ENCODE measurements around the gene ARPP21. TPM values are rescaled to one million over a fixed set of nuclear protein-coding genes. Genes with fewer than 3 reads are reported as not detected.
"Not testable (repeated sequence)": the region's sequence is repeated elsewhere in the genome, so short reads cannot be mapped to it uniquely, and the experiment has no call there.

Gene ARPP21
- not detected for total RNA-seq

GRCh38 chr3:35639254-35640186 is at the start of gene ARPP21:
TSS of gene ARPP21 (plus strand) at chr3:35639525. CDS start at chr3:35681752, 42,227 bp downstream.
- no peaks in the 10 kb centered on the region for H3K4me1 ChIP-seq (ENCODE audit: insufficient read depth, low read length)
- peak within 1 kb of the TSS; percentile 16 for H3K4me3 ChIP-seq (ENCODE audit: low read length)
- H3K27me3 ChIP-seq (ENCODE audit: insufficient read depth, low read length): peaks cover 37% of the 10 kb centered on the region
- no peaks in the 10 kb centered on the region for H3K9me3 ChIP-seq (ENCODE audit: low read depth, low read length)

DNA sequence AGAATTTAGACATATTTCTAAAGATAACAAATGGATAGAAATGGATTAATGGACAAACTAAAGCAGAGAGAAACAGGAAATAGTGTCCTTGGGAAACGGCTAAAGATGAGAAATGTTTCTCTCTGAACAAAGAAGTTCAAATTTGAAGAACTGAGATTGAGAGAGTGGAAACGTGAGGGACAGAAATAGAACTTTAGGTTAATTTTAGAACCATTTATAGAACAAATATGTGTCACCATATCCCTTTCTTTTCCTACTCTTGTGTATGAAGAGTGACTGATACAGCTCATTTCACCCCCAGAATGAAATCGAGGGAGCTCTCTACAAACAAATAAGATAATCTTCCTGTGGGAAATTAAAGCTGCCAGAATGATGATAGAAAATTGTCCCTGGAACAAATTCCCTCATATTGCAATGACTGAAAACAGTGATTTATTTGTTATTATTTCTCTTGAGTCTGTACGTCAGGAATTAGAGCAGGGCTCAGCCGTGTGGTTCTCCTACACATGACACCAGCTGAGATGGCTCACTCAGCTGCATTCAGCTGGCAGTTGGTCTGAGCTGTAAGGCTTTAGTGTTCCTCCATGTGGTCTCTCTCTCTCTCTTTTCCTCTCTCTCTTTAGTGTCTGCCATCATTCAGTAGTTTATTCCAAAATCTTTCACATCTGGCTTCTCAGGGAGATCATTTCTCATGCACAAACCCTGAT is 46.6 kb upstream of the ARPP21 start:
- H3K9me3 ChIP-seq (ENCODE audit: low read depth, low read length): no peaks in the 10 kb centered on the region
- no peaks in the 10 kb centered on the region for H3K4me1 ChIP-seq (ENCODE audit: insufficient read depth, low read length)
- H3K27me3 ChIP-seq (ENCODE audit: insufficient read depth, low read length): no peaks in the 10 kb centered on the region
- H3K4me3 ChIP-seq (ENCODE audit: low read length): no peak overlapping the region

- Histone ChIP-seq H3K27me3 (ENCODE audit: insufficient read depth, low read length) (no peaks in the 10 kb centered on the region), H3K4me1 (ENCODE audit: insufficient read depth, low read length) (no peaks in the 10 kb centered on the region), H3K9me3 (ENCODE audit: low read depth, low read length) (no peaks in the 10 kb centered on the region), H3K4me3 (ENCODE audit: low read length) (no peak overlapping the region)
Measured at GRCh38 chr3:35594739-35595138, 44.6 kb upstream of the ARPP21 start.

GRCh38 chr3:35596335-35596995 is 42.9 kb upstream of the ARPP21 start:
- H3K4me1 ChIP-seq (ENCODE audit: insufficient read depth, low read length): no peaks in the 10 kb centered on the region
- no peaks in the 10 kb centered on the region for H3K27me3 ChIP-seq (ENCODE audit: insufficient read depth, low read length)
- no peak overlapping the region for H3K4me3 ChIP-seq (ENCODE audit: low read length)
- no peaks in the 10 kb centered on the region for H3K9me3 ChIP-seq (ENCODE audit: low read depth, low read length)

GRCh38 chr3:35597490-35597889 is 41.8 kb upstream of the ARPP21 start:
- H3K9me3 ChIP-seq (ENCODE audit: low read depth, low read length): no peaks in the 10 kb centered on the region
- no peak overlapping the region for H3K4me3 ChIP-seq (ENCODE audit: low read length)
- H3K27me3 ChIP-seq (ENCODE audit: insufficient read depth, low read length): no peaks in the 10 kb centered on the region
- no peaks in the 10 kb centered on the region for H3K4me1 ChIP-seq (ENCODE audit: insufficient read depth, low read length)

- Histone ChIP-seq H3K4me1 (ENCODE audit: insufficient read depth, low read length) (no peaks in the 10 kb centered on the region), H3K9me3 (ENCODE audit: low read depth, low read length) (no peaks in the 10 kb centered on the region), H3K27me3 (ENCODE audit: insufficient read depth, low read length) (no peaks in the 10 kb centered on the region), H3K4me3 (ENCODE audit: low read length) (no peak overlapping the region)
Measured at GRCh38 chr3:35598804-35599203, 40.5 kb upstream of the ARPP21 start.

GRCh38 chr3:35601959-35602358 is 37.4 kb upstream of the ARPP21 start:
- Histone ChIP-seq H3K27me3 (ENCODE audit: insufficient read depth, low read length) (no peaks in the 10 kb centered on the region), H3K4me3 (ENCODE audit: low read length) (no peak overlapping the region), H3K9me3 (ENCODE audit: low read depth, low read length) (no peaks in the 10 kb centered on the region), H3K4me1 (ENCODE audit: insufficient read depth, low read length) (no peaks in the 10 kb centered on the region)

DNA sequence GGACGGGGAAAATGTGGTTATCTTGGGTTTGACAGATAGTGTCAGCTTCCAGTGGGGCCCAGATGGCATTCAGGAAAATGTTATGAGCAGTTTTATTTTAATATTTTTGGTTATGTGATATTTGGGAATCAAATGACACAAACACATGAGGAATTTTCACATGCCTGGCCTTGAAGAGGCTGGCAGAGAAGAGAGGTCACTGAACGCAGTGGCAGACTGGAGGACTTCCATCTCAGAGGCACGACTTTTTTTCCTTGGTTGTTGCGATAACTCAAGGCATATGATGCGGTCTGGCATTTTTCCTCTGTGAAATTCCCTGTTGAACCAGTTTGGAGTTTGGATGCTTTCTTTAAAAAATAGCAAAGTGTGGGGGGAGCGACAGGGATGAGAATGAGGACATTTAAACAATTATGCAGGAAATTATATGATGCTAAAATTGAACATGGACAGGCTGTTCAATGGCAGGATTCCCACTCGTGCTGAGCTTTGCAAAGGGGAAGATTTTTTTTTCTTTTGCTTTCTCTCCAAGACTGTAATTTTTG is 36.9 kb upstream of the ARPP21 start:
- no peaks in the 10 kb centered on the region for H3K4me1 ChIP-seq (ENCODE audit: insufficient read depth, low read length)
- H3K4me3 ChIP-seq (ENCODE audit: low read length): no peak overlapping the region
- no peaks in the 10 kb centered on the region for H3K27me3 ChIP-seq (ENCODE audit: insufficient read depth, low read length)
- no peaks in the 10 kb centered on the region for H3K9me3 ChIP-seq (ENCODE audit: low read depth, low read length)

DNA sequence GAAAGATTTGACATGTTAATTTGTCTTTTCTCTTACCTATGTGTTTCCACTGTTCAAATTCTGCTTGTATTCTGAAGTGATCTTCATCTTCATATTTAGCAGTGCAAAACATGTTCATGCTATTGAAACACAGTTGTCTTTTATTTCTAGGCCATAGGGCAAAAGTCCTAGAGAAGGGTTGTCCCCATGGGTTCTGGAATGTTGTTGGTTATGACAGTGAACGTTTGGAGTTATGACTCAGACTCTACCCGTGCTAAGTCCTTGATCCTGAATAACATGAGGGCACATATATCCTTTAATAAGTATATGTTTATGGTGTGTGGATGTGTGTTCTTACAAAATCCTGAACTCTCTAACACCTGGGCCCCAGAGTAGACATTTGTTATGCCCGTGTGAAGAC is 23.0 kb upstream of the ARPP21 start:
- no peaks in the 10 kb centered on the region for H3K27me3 ChIP-seq (ENCODE audit: insufficient read depth, low read length)
- no peaks in the 10 kb centered on the region for H3K4me1 ChIP-seq (ENCODE audit: insufficient read depth, low read length)
- no peaks in the 10 kb centered on the region for H3K9me3 ChIP-seq (ENCODE audit: low read depth, low read length)
- H3K4me3 ChIP-seq (ENCODE audit: low read length): no peak overlapping the region

DNA sequence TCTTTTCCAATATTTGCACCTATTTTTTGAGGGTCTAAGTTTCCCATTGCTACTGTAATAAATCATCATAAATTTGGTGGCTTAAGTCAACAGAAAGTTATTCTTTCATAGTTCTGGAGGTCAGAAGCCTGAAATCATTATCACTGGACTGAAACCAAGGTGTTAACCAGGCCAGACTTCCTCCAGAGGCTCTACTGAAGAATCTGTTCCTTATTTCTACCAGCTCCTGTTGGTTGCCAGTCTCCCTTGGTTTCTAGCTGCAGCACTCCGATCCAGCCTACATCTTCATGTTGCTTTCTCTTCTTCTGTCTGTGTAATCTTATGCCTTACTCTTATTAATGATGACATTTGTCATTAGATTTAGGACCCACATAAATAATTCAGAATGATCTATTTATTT is 22.0 kb upstream of the ARPP21 start:
- Histone ChIP-seq H3K4me3 (ENCODE audit: low read length) (no peak overlapping the region), H3K9me3 (ENCODE audit: low read depth, low read length) (no peaks in the 10 kb centered on the region), H3K27me3 (ENCODE audit: insufficient read depth, low read length) (no peaks in the 10 kb centered on the region), H3K4me1 (ENCODE audit: insufficient read depth, low read length) (no peaks in the 10 kb centered on the region)

DNA sequence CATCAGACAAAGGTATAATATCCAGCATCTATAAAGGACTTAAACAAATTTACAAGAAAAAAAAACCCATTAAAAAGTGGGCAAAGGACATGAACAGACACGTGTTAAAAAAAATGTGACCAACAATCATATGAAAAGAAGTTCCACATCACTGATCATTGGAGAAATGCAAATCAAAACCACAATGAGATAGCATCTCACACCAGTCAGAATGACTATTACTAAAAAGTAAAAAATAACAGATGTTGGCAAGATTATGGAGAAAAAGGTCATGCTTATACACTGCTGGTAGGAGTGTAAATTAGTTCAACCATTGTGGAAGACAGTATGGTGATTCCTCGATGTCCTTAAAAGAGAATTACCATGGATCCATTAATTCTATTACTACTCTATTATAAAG is 19.1 kb upstream of the ARPP21 start:
- H3K4me3 ChIP-seq (ENCODE audit: low read length); H3K4me1 ChIP-seq (ENCODE audit: insufficient read depth, low read length); H3K27me3 ChIP-seq (ENCODE audit: insufficient read depth, low read length); H3K9me3 ChIP-seq (ENCODE audit: low read depth, low read length): not testable (repeated sequence)

DNA sequence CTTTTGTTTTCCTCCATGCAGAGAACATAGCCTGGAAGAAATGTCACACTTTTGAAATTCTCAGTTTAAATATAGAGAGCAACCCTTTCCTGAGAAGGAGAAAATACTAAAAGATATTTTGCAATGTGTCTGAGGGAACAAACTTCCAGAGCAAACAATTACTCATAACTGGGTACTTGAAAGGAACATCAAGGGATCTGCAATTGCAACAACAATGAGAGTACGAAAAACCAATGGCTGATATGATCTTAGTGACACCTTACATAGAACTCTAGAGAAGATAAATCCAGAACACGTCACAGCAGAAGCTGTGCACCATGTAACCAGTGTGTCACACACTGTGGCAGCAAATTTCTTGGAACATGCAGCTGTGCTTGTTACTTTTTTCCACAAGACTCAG is 14.6 kb upstream of the ARPP21 start:
- no peaks in the 10 kb centered on the region for H3K27me3 ChIP-seq (ENCODE audit: insufficient read depth, low read length)
- no peaks in the 10 kb centered on the region for H3K4me1 ChIP-seq (ENCODE audit: insufficient read depth, low read length)
- H3K4me3 ChIP-seq (ENCODE audit: low read length): no peak overlapping the region
- H3K9me3 ChIP-seq (ENCODE audit: low read depth, low read length): no peaks in the 10 kb centered on the region

- Histone ChIP-seq H3K27me3 (ENCODE audit: insufficient read depth, low read length) (peaks cover 11% of the 10 kb centered on the region), H3K4me3 (ENCODE audit: low read length) (no peak overlapping the region), H3K9me3 (ENCODE audit: low read depth, low read length) (no peaks in the 10 kb centered on the region), H3K4me1 (ENCODE audit: insufficient read depth, low read length) (no peaks in the 10 kb centered on the region)
Measured at GRCh38 chr3:35633332-35634124, 5.8 kb upstream of the ARPP21 start.

DNA sequence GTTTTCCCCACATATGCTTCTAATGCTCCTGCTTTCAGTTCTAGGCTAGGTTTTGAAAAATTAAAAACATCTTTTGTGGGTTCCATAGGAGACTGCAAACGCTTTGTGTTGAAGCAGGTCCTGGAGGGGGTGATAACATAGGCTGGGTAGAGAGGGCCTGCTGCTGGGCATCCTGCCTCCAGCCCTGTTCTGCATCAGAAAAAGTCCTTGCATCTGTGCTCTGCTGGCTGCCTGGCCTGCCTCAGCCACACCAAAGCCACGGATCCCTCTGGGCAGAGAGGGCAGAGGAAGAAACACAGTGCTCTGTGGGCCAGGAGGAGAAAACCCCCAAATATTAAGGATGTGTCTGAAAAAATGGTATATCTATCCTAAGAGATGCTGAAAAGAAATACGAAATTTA is 3.9 kb upstream of the ARPP21 start:
- Histone ChIP-seq H3K27me3 (ENCODE audit: insufficient read depth, low read length) (peaks cover 26% of the 10 kb centered on the region), H3K4me1 (ENCODE audit: insufficient read depth, low read length) (no peaks in the 10 kb centered on the region), H3K9me3 (ENCODE audit: low read depth, low read length) (no peaks in the 10 kb centered on the region), H3K4me3 (ENCODE audit: low read length) (no peak overlapping the region)

All from mononuclear cell (primary cell).